GM12878 (cell line): ENCODE results near the gene APELA. TPM values are rescaled to one million over a fixed set of nuclear protein-coding genes. Genes with fewer than 3 reads are reported as not detected.
A peak's percentile ranks its signal among the peaks of the same experiment; 100 is the strongest.

Source experiments
- ATAC-seq: fragments of 200-7000 bp; cut with Tn5 transposase; 3 replicates; pipeline ENCODE4 v1.9.1; 2020; ENCODE audit warnings: mild to moderate bottlenecking, moderate library complexity
- BruUV-seq: library from RNA; stranded (reverse); fragments of 400-500 nt; replicated peaks from 2 replicates; lab custom pipeline; 2021; lab: Mats Ljungman, UMichigan
- CTCF ChIA-PET: fragments of 300-600 bp; sonication (Branson Sonifier 250); formaldehyde crosslinking; extraction: SDS; loops from one replicate; lab custom pipeline; 2021; ENCODE audit warnings: inconsistent platforms; lab: Yijun Ruan, JAX
- POLR2A ChIA-PET: fragments of 350-600 bp; formaldehyde crosslinking; extraction: SDS; loops from one replicate; lab custom pipeline; 2021; ENCODE audit warnings: inconsistent platforms; lab: Charles Lee
- RAD21 ChIA-PET: fragments of 300-600 bp; sonication (Branson Sonifier 250); formaldehyde crosslinking; loops from one replicate; lab custom pipeline; 2023; ENCODE audit warnings: antibody characterized with exemption; ENCODE audit not compliant: unreplicated experiment; lab: Charles Lee
- SMC1A ChIA-PET: fragments of 300-600 bp; sonication (Branson Sonifier 250); formaldehyde crosslinking; loops from one replicate; lab custom pipeline; 2023; ENCODE audit not compliant: unreplicated experiment, uncharacterized antibody; lab: Charles Lee
- DNase-seq: peaks from one replicate; pipeline ENCODE4 v3.0.0-alpha.2; 2011; ENCODE audit warnings: low read depth, low spot score
- FAIRE-seq: peaks from 3 replicates; lab custom pipeline; 2011; peaks lifted over from hg19 to GRCh38; lab: Jason Lieb, UNC
- H2AFZ ChIP-seq: 2 replicates; pipeline ENCODE4 v1.6.0; 2011; ENCODE audit warnings: low read depth, low read length, control low read depth; ENCODE audit not compliant: control insufficient read depth
- H3K27ac ChIP-seq: 2 replicates; pipeline ENCODE4 v1.5.1; 2011; ENCODE audit warnings: control low read depth; ENCODE audit not compliant: control insufficient read depth, insufficient read depth
- H3K27me3 ChIP-seq, 2 experiments: replicated peaks in 1 of 2; 2 replicates each; pipeline versions ENCODE4 v1.6.0 to v1.6.1; 2011; ENCODE audit warnings: low read length in 1 of 2; ENCODE audit not compliant: control insufficient read depth in 2 of 2, insufficient read depth in 2 of 2
- H3K36me3 ChIP-seq, 2 experiments: 2 replicates each; pipeline ENCODE4 v1.5.1; 2011; ENCODE audit warnings: low read length in 1 of 2; ENCODE audit not compliant: control insufficient read depth in 2 of 2, insufficient read depth in 2 of 2
- H3K4me1 ChIP-seq: 2 replicates; pipeline ENCODE4 v1.6.1; 2011; ENCODE audit warnings: mild to moderate bottlenecking, low read length, moderate library complexity, mixed read lengths; ENCODE audit not compliant: control insufficient read depth, insufficient read depth
- H3K4me2 ChIP-seq: 2 replicates; pipeline ENCODE4 v1.6.0; 2011; ENCODE audit warnings: control low read depth; ENCODE audit not compliant: control insufficient read depth, insufficient read depth
- H3K4me3 ChIP-seq: fragments of 200-600 bp; sonication (generic); 2 replicates; pipeline ENCODE4 v1.5.1; 2016
- H3K79me2 ChIP-seq: 2 replicates; pipeline ENCODE4 v1.6.0; 2011; ENCODE audit warnings: low read length; ENCODE audit not compliant: control insufficient read depth, insufficient read depth
- H3K9ac ChIP-seq: 2 replicates; pipeline ENCODE4 v1.8.0; 2011; ENCODE audit warnings: low read length, control low read depth, mixed read lengths; ENCODE audit not compliant: control insufficient read depth, insufficient read depth
- H3K9me3 ChIP-seq: replicated peaks from 3 replicates; pipeline ENCODE4 v1.5.1; 2011; ENCODE audit warnings: mild to moderate bottlenecking, low read length; ENCODE audit not compliant: control insufficient read depth, insufficient read depth
- H4K20me1 ChIP-seq: 2 replicates; pipeline ENCODE4 v1.6.0; 2011; ENCODE audit not compliant: control insufficient read depth, insufficient read depth
- ATF7 ChIP-seq: fragments of 450-650 bp; IDR thresholded peaks from 2 replicates; pipeline ENCODE4 v1.6.1; 2016; ENCODE audit warnings: low read depth, mild to moderate bottlenecking
- BRCA1 ChIP-seq: IDR thresholded peaks from 2 replicates; pipeline ENCODE4 v1.6.1; 2011; ENCODE audit warnings: low read depth, low read length, improper control_type of control experiment
- CBX5 ChIP-seq: sonication (generic); IDR thresholded peaks from 2 replicates; pipeline ENCODE4 v1.6.1; 2016; ENCODE audit warnings: low read depth, moderate library complexity, mild to moderate bottlenecking, inconsistent platforms
- CHD4 ChIP-seq: fragments of 200-600 bp; sonication (generic); IDR thresholded peaks from 2 replicates; pipeline ENCODE4 v1.6.1; 2016; ENCODE audit warnings: mild to moderate bottlenecking
- DPF2 ChIP-seq: fragments of 450-650 bp; IDR thresholded peaks from 2 replicates; pipeline ENCODE4 v1.6.1; 2017; ENCODE audit warnings: mild to moderate bottlenecking
- EED ChIP-seq: sonication (generic); IDR thresholded peaks from 2 replicates; pipeline ENCODE4 v1.6.1; 2016; ENCODE audit warnings: antibody characterized with exemption, low read depth
- EZH2 ChIP-seq: IDR thresholded peaks from 2 replicates; pipeline ENCODE4 v1.6.1; 2012; ENCODE audit warnings: low read depth, mild to moderate bottlenecking, control low read depth, inconsistent platforms, low read length, borderline replicate concordance; ENCODE audit not compliant: control insufficient read depth
- FOS ChIP-seq: IDR thresholded peaks from 3 replicates; pipeline ENCODE4 v1.6.1; 2011; ENCODE audit warnings: borderline replicate concordance; ENCODE audit not compliant: insufficient read length; ENCODE audit errors: extremely low read depth
- FOXK2 ChIP-seq: fragments of 450-650 bp; IDR thresholded peaks from 2 replicates; pipeline ENCODE4 v1.6.1; 2017; ENCODE audit warnings: mild to moderate bottlenecking, moderate library complexity
- GATAD2B ChIP-seq: fragments of 450-650 bp; conservative IDR thresholded peaks from 2 replicates; pipeline ENCODE4 v1.6.1; 2017; ENCODE audit warnings: low read depth, mild to moderate bottlenecking, moderate library complexity
- IKZF1 ChIP-seq: fragments of 450-650 bp; conservative IDR thresholded peaks from 2 replicates; pipeline ENCODE4 v1.6.1; 2017; ENCODE audit warnings: antibody characterized with exemption, mild to moderate bottlenecking
- IKZF2 ChIP-seq, 2 experiments: fragments of 450-650 bp; IDR thresholded peaks; 2 replicates each; pipeline ENCODE4 v1.6.1; 2017; ENCODE audit warnings: mild to moderate bottlenecking in 2 of 2, moderate library complexity in 2 of 2
- KLF5 ChIP-seq: fragments of 450-650 bp; IDR thresholded peaks from 2 replicates; pipeline ENCODE4 v1.6.1; 2014; ENCODE audit warnings: mild to moderate bottlenecking; ENCODE audit not compliant: partially characterized antibody
- MTA2 ChIP-seq: fragments of 450-650 bp; IDR thresholded peaks from 2 replicates; pipeline ENCODE4 v1.6.1; 2016; ENCODE audit warnings: low read depth, mild to moderate bottlenecking, moderate library complexity
- NFIC ChIP-seq: IDR thresholded peaks from 2 replicates; pipeline ENCODE4 v1.6.1; 2012; ENCODE audit warnings: low read depth, mild to moderate bottlenecking, inconsistent platforms, low read length, moderate library complexity
- NR2C2 ChIP-seq: IDR thresholded peaks from 2 replicates; pipeline ENCODE4 v1.6.1; 2011; ENCODE audit warnings: borderline replicate concordance, low read depth; ENCODE audit not compliant: control insufficient read depth, insufficient read length
- NR2F1 ChIP-seq: fragments of 450-650 bp; conservative IDR thresholded peaks from 2 replicates; pipeline ENCODE4 v1.6.1; 2017; ENCODE audit warnings: mild to moderate bottlenecking
- POU2F2 ChIP-seq: IDR thresholded peaks from 3 replicates; pipeline ENCODE4 v1.6.1; 2011; ENCODE audit warnings: low read depth, mild to moderate bottlenecking, low read length, borderline replicate concordance
- RUNX3 ChIP-seq: IDR thresholded peaks from 2 replicates; pipeline ENCODE4 v1.6.1; 2012; ENCODE audit warnings: low read length, inconsistent platforms
- SMARCA5 ChIP-seq: fragments of 450-650 bp; IDR thresholded peaks from 2 replicates; pipeline ENCODE4 v1.6.1; 2017; ENCODE audit warnings: mild to moderate bottlenecking
- SUPT20H ChIP-seq: IDR thresholded peaks from 2 replicates; pipeline ENCODE4 v1.6.1; 2011; ENCODE audit warnings: low read depth, mild to moderate bottlenecking, low read length, moderate library complexity, borderline replicate concordance; ENCODE audit not compliant: control insufficient read depth
- WRNIP1 ChIP-seq: IDR thresholded peaks from 2 replicates; pipeline ENCODE4 v1.6.1; 2011; ENCODE audit warnings: low read depth, low read length, improper control_type of control experiment, borderline replicate concordance
- YY1 ChIP-seq: IDR thresholded peaks from 2 replicates; pipeline ENCODE4 v1.6.1; 2011; ENCODE audit warnings: low read depth, mild to moderate bottlenecking, low read length
- ZNF622 ChIP-seq: fragments of 450-650 bp; IDR thresholded peaks from 2 replicates; pipeline ENCODE4 v1.6.1; 2017; ENCODE audit warnings: mild to moderate bottlenecking, inconsistent platforms
- ZSCAN29 ChIP-seq: fragments of 450-650 bp; IDR thresholded peaks from 2 replicates; pipeline ENCODE4 v1.6.1; 2017; ENCODE audit warnings: mild to moderate bottlenecking, moderate library complexity
- WGBS: methylation state at CpG from one replicate; pipeline ENCODE4 v1.1.6; 2016; ENCODE audit warnings: low lambda C conversion rate; ENCODE audit not compliant: insufficient replicate concordance, insufficient coverage; ENCODE audit errors: missing lambda C conversion rate; 5-methylcytosine and 5-hydroxymethylcytosine counted together
- in situ Hi-C: fragments of 300-500 bp; cut with MboI; formaldehyde crosslinking; loops from 9 replicates; pipeline ENCODE4 v1.14.3; 2018; ENCODE audit warnings: mixed read lengths
- intact Hi-C: fragments of 100-400 bp; cut with micrococcal nuclease; formaldehyde crosslinking; loops from one replicate; pipeline ENCODE4 v1.14.2; 2022; ENCODE audit not compliant: unreplicated experiment
- polyA plus RNA-seq, 11 experiments: library from polyadenylated mRNA; depleted of rRNA in 4 of 11; unstranded in 6 of 11; stranded (reverse) in 5 of 11; fragments of >200 nt; fragmentation: Nextera tagmentation in 4 of 11; fragmentation: Illumina TruSeq in 1 of 11; extraction: Ambion mirVana in 4 of 11; extraction: Trizol in 1 of 11; gene quantifications; 1 replicate in 1 of 11; 2 replicates in 10 of 11; pipeline versions ENCODE4 v1.2.1 to v1.2.3, GENCODE V29; 2011 to 2016; ENCODE audit warnings: inconsistent platforms in 2 of 11, missing spikeins in 2 of 11, low read depth in 1 of 11
- total RNA-seq, 4 experiments: library from RNA; depleted of rRNA in 3 of 4; stranded (reverse); fragments of >200 nt in 3 of 4; fragmentation: Illumina TruSeq in 1 of 4; extraction: Trizol in 1 of 4; gene quantifications; 2 replicates each; pipeline versions ENCODE4 v1.2.1 to v1.2.3, GENCODE V29; 2013 to 2021
- TF ChIP-seq, protein P1 (sequence below): fragments of 450-650 bp; IDR thresholded peaks from 2 replicates; pipeline ENCODE4 v1.6.1; 2017; ENCODE audit warnings: low read depth, mild to moderate bottlenecking, moderate library complexity

Gene APELA
- total and polyA plus RNA-seq, 10 of the 15 experiments (the other 5 are each of a cell fraction or from before 2014, with no cell fraction given): 0.79 to 6.9 (median 1.2) TPM

DNA sequence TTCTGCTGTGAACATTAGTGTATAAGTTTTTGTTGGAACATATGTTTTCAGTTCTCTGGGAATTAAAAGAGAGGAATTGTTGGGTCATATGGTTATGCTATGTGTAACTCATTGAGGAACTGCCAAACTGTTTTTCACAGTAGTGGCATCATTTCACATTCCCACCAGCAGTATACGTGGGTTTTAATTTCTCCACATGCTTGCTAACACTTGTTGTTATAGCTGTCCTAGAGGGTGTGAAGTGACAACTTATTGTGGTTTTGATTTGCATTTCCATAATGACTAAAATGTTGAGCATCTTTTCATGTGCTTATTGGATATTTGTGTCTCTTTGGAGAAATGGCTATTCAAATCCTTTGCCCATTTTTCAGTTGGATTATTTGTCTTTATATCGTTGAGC is 13.7 kb downstream of the APELA start (continued):
- TF ChIP-seq, protein P1, sequence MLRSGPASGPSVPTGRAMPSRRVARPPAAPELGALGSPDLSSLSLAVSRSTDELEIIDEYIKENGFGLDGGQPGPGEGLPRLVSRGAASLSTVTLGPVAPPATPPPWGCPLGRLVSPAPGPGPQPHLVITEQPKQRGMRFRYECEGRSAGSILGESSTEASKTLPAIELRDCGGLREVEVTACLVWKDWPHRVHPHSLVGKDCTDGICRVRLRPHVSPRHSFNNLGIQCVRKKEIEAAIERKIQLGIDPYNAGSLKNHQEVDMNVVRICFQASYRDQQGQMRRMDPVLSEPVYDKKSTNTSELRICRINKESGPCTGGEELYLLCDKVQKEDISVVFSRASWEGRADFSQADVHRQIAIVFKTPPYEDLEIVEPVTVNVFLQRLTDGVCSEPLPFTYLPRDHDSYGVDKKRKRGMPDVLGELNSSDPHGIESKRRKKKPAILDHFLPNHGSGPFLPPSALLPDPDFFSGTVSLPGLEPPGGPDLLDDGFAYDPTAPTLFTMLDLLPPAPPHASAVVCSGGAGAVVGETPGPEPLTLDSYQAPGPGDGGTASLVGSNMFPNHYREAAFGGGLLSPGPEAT: peak; percentile 44; the same call in 1 of the 2 replicates

DNA sequence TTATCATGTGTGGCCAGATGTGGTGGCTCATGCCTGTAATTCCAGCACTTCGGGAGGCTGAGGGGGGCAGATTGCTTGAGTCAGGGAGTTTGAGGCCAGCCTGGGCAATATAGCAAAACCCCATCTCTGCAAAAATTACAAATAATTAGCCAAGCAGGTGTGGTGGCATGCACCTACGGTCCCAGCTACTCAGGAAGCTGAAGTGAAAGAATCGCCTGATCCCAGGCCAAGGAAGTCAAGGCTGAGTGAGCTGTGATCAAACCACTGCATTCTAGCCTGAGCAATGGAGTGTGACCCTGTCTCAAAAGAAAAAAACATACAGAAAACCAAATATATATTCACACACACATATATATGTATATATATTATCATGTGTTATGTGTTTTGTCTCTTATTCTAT is 15.0 kb downstream of the APELA start:
- POLR2A ChIA-PET: no interaction called here
- intact Hi-C loops: loop anchor here (10.0 kb wide), 1 partner anchor 1397 kb away; the partner anchor contains the start of gene TMA16
- H4K20me1 ChIP-seq: no peaks in the 10 kb centered on the region
- WGBS: 0% methylated on average over 3 of the region's 3 CpGs
- H3K4me1 ChIP-seq: peaks cover 27% of the 10 kb centered on the region
- in situ Hi-C loops: no loop called here
- H3K79me2 ChIP-seq: no peaks in the 10 kb centered on the region
- H3K9ac ChIP-seq: no peak overlapping the region
- no peak overlapping the region for H3K4me3 ChIP-seq
- H3K9me3 ChIP-seq: no peaks in the 10 kb centered on the region; the same call in 2 of the 3 replicates
- RAD21 ChIA-PET: interaction anchor here (1.6 kb wide), 1 partner anchor 43 kb away, joined by 7 read pairs; no protein-coding TSS in a partner anchor
- H3K4me2 ChIP-seq: peak overlapping the region; percentile 67
- DNase-seq: peak; percentile 68
- ATAC-seq: peak; percentile 90
- no peaks in the 10 kb centered on the region for H3K36me3 ChIP-seq
- H3K27me3 ChIP-seq: no peaks in the 10 kb centered on the region
- SMC1A ChIA-PET: interaction anchor here (3.0 kb wide), 1 partner anchor 45 kb away, joined by 23 read pairs; no protein-coding TSS in a partner anchor
- peak overlapping the region; percentile 8; the same call in 1 of the 2 replicates for H3K27ac ChIP-seq
- BruUV-seq: no TSS peak
- peak; percentile 70 for FAIRE-seq
- H2AFZ ChIP-seq: no peak overlapping the region
- CTCF ChIA-PET: no interaction called here
- no peak for TF ChIP-seq NR2F1
- TF ChIP-seq ATF7: no peak
- no peak for TF ChIP-seq YY1
- TF ChIP-seq NFIC: no peak; the same call in 1 of the 2 replicates
- TF ChIP-seq NR2C2: no peak
- no peak for TF ChIP-seq FOXK2
- peak; percentile 65; the same call in 1 of the 2 replicates for TF ChIP-seq IKZF1
- no peak for TF ChIP-seq GATAD2B
- 0 out of 2 replicates have a peak, but pooled peaks have one; percentile 19 for TF ChIP-seq CBX5
- TF ChIP-seq BRCA1: no peak
- TF ChIP-seq EED: peak; percentile 32; the same call in 1 of the 2 replicates
- TF ChIP-seq IKZF2 (IDR thresholded peaks at IDR 0.05): peak; percentile 77 to 84; a peak in 3 of 4 replicates
- peak; percentile 47; the same call in 1 of the 2 replicates for TF ChIP-seq DPF2
- no peak for TF ChIP-seq KLF5
- TF ChIP-seq FOS: no peak
- no peak; the same call in 1 of the 2 replicates for TF ChIP-seq SMARCA5
- no peak for TF ChIP-seq WRNIP1
- TF ChIP-seq ZSCAN29: no peak
- TF ChIP-seq CHD4: no peak
- peak; percentile 55; the same call in 1 of the 2 replicates for TF ChIP-seq RUNX3
- TF ChIP-seq EZH2: no peak
- no peak for TF ChIP-seq SUPT20H
- peak; percentile 58; the same call in 1 of the 2 replicates for TF ChIP-seq MTA2
- TF ChIP-seq ZNF622: no peak
- TF ChIP-seq POU2F2: no peak
